Keratinocyte (primary cell): ENCODE measurements around the gene LRRC42. TPM values are rescaled to one million over a fixed set of nuclear protein-coding genes. Genes with fewer than 3 reads are reported as not detected.

ENCODE experiments used
- DNase-seq: peaks from one replicate; pipeline ENCODE4 v3.0.0-alpha.2; 2011; ENCODE audit warnings: low read depth, missing footprints, low spot score
- FAIRE-seq: peaks from 2 replicates; lab custom pipeline; 2011; peaks lifted over from hg19 to GRCh38; lab: Jason Lieb, UNC
- H2AFZ ChIP-seq: 2 replicates; pipeline ENCODE4 v1.6.0; 2012; ENCODE audit warnings: low read length, control low read depth, inconsistent platforms; ENCODE audit not compliant: control insufficient read depth
- H3K27ac ChIP-seq: 2 replicates; pipeline ENCODE4 v1.5.1; 2011; ENCODE audit warnings: low read length; ENCODE audit not compliant: control insufficient read depth, insufficient read depth
- H3K27me3 ChIP-seq: 3 replicates; pipeline ENCODE4 v1.6.0; 2011; ENCODE audit warnings: low read length; ENCODE audit not compliant: control insufficient read depth, insufficient read depth; ENCODE audit errors: extremely low read depth
- H3K36me3 ChIP-seq, 2 experiments: 2 replicates in 1 of 2; 3 replicates in 1 of 2; pipeline ENCODE4 v1.5.1; 2011; ENCODE audit warnings: low read length in 2 of 2, mild to moderate bottlenecking in 1 of 2; ENCODE audit not compliant: control insufficient read depth in 2 of 2, insufficient read depth in 2 of 2; ENCODE audit errors: extremely low read depth in 1 of 2
- H3K4me1 ChIP-seq: 3 replicates; pipeline ENCODE4 v1.5.1; 2011; ENCODE audit warnings: low read length; ENCODE audit not compliant: control insufficient read depth, insufficient read depth; ENCODE audit errors: extremely low read depth
- H3K4me2 ChIP-seq: 3 replicates; pipeline ENCODE4 v1.6.0; 2011; ENCODE audit warnings: low read depth, low read length; ENCODE audit not compliant: control insufficient read depth, insufficient read depth; ENCODE audit errors: extremely low read depth
- H3K4me3 ChIP-seq, 3 experiments: fragments of 200-600 bp in 1 of 3; sonication (generic) in 1 of 3; 2 replicates in 2 of 3; 3 replicates in 1 of 3; pipeline ENCODE4 v1.5.1; 2011 to 2016; ENCODE audit warnings: low read length in 3 of 3, mild to moderate bottlenecking in 3 of 3, control low read depth in 2 of 3, inconsistent platforms in 1 of 3, low read depth in 1 of 3, mixed read lengths in 1 of 3, mixed run types in 1 of 3, moderate library complexity in 1 of 3; ENCODE audit not compliant: control insufficient read depth in 2 of 3, insufficient read depth in 2 of 3; ENCODE audit errors: extremely low read depth in 1 of 3
- H3K79me2 ChIP-seq: 2 replicates; pipeline ENCODE4 v1.6.0; 2012; ENCODE audit warnings: low read length; ENCODE audit not compliant: control insufficient read depth, insufficient read depth
- H3K9ac ChIP-seq: 3 replicates; pipeline ENCODE4 v1.6.0; 2011; ENCODE audit warnings: low read length; ENCODE audit not compliant: control insufficient read depth, insufficient read depth; ENCODE audit errors: extremely low read depth
- H3K9me1 ChIP-seq: 3 replicates; pipeline ENCODE4 v1.6.0; 2011; ENCODE audit warnings: low read length; ENCODE audit not compliant: control insufficient read depth, insufficient read depth; ENCODE audit errors: extremely low read depth
- H3K9me3 ChIP-seq: 2 replicates; pipeline ENCODE4 v1.5.1; 2012; ENCODE audit warnings: low read depth, low read length; ENCODE audit not compliant: control insufficient read depth
- H4K20me1 ChIP-seq: 3 replicates; pipeline ENCODE4 v1.6.0; 2011; ENCODE audit warnings: low read length; ENCODE audit not compliant: control insufficient read depth, insufficient read depth; ENCODE audit errors: extremely low read depth
- EZH2 ChIP-seq: IDR thresholded peaks from one replicate; pipeline ENCODE4 v1.6.1; 2012; ENCODE audit warnings: inconsistent platforms, mild to moderate bottlenecking, low read length, moderate library complexity
- dilution Hi-C: fragments of 300-500 bp; cut with MboI; formaldehyde crosslinking; loops from one replicate; pipeline ENCODE4 v1.7.0; 2020; ENCODE audit warnings: low sequenced_read_pairs; ENCODE audit not compliant: extremely low pct_ligation_motif_present
- polyA plus RNA-seq, 5 experiments: library from polyadenylated mRNA; depleted of rRNA in 3 of 5; stranded (reverse) in 3 of 5; stranded (forward) in 1 of 5; unstranded in 1 of 5; fragments of >200 nt; gene quantifications; 1 replicate in 1 of 5; 2 replicates in 3 of 5; 3 replicates in 1 of 5; pipeline versions ENCODE4 v1.2.1 to v1.2.3, GENCODE V29; 2011 to 2012; ENCODE audit warnings: missing spikeins in 2 of 5, low read depth in 1 of 5, low replicate concordance in 1 of 5
- TF ChIP-seq, protein P1 (sequence below), 3 experiments: IDR thresholded peaks in 1 of 3; conservative IDR thresholded peaks in 1 of 3; optimal IDR thresholded peaks in 1 of 3; 2 replicates in 2 of 3; 3 replicates in 1 of 3; pipeline versions ENCODE3 to v1.5.1; 2011; ENCODE audit warnings: low read length in 3 of 3, mild to moderate bottlenecking in 3 of 3, moderate library complexity in 2 of 3, control low read depth in 1 of 3, inconsistent platforms in 1 of 3; ENCODE audit not compliant: insufficient read depth in 2 of 3; ENCODE audit errors: extremely low read depth in 1 of 3

The LRRC42 gene
- polyA plus RNA-seq, 1 donor (not counting 4 experiments of a cell fraction or from before 2014, with no cell fraction given): 61.8 TPM

DNA sequence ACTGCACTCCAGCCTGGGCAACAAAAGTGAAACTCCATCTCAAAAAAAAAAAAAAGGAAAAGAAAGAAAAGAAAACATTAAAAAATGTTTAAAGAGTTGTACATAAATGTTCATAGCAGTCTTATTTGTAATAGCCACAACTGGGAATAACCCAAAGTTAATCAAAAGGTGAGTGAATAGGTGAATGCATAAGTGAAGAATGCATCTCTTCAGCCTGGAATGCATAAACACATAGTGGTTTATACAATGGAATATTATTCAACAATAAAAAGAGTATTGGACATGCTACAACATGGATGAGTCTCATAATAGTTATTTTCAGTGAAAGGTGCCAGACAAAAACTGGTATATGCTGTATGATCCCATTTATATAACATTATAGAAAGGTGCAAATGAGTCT is 53.8 kb downstream of the LRRC42 start:
- Histone ChIP-seq H3K36me3 (no peaks in the 10 kb centered on the region), H3K79me2 (no peaks in the 10 kb centered on the region), H3K9ac (no peak overlapping the region), H3K4me2 (peak overlapping the region; percentile 37), H3K27ac (no peak overlapping the region), H3K27me3 (no peaks in the 10 kb centered on the region), H4K20me1 (no peaks in the 10 kb centered on the region), H3K4me3 (no peak overlapping the region), H3K9me1 (no peaks in the 10 kb centered on the region), H3K4me1 (peaks cover 9% of the 10 kb centered on the region), H3K9me3 (no peaks in the 10 kb centered on the region), H2AFZ (no peak overlapping the region)
- dilution Hi-C loops: no loop called here
- DNase-seq (no peak), FAIRE-seq (no peak)
- no peak for TF ChIP-seq EZH2
- TF ChIP-seq, protein P1, sequence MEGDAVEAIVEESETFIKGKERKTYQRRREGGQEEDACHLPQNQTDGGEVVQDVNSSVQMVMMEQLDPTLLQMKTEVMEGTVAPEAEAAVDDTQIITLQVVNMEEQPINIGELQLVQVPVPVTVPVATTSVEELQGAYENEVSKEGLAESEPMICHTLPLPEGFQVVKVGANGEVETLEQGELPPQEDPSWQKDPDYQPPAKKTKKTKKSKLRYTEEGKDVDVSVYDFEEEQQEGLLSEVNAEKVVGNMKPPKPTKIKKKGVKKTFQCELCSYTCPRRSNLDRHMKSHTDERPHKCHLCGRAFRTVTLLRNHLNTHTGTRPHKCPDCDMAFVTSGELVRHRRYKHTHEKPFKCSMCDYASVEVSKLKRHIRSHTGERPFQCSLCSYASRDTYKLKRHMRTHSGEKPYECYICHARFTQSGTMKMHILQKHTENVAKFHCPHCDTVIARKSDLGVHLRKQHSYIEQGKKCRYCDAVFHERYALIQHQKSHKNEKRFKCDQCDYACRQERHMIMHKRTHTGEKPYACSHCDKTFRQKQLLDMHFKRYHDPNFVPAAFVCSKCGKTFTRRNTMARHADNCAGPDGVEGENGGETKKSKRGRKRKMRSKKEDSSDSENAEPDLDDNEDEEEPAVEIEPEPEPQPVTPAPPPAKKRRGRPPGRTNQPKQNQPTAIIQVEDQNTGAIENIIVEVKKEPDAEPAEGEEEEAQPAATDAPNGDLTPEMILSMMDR (optimal IDR thresholded peaks at IDR 0.05 in 1 of 3, IDR thresholded peaks at IDR 0.05 in 1 of 3, conservative IDR thresholded peaks at IDR 0.05 in 1 of 3; ENCODE audit: extremely low read depth in 1 of 3, insufficient read depth in 2 of 3, low read length in 3 of 3): no peak

DNA sequence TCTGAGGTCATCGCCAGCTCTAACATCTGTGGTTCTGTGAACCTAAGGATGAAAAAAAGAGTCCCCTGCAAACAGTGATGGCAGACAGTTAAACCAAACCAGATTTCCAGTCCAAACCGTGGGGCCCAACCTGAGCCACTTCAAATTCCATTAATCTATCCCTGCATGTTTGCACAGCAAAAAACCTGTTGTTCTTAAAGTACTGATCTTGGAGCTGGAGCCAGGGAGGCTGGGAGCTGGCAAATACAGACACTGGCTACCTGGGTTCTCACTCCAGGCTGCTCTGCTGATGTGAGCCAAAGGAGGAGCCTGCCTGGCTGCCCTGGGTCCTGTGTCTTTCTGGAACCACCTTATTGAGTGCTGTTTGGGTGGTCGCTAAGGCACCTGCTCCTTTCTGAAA is 55.4 kb downstream of the LRRC42 start:
- H3K27ac ChIP-seq: no peak overlapping the region
- H3K4me3 ChIP-seq: no peak overlapping the region
- no peak for FAIRE-seq
- no peaks in the 10 kb centered on the region for H3K36me3 ChIP-seq
- peaks cover 9% of the 10 kb centered on the region for H3K4me1 ChIP-seq
- H4K20me1 ChIP-seq: no peaks in the 10 kb centered on the region
- no peaks in the 10 kb centered on the region for H3K9me1 ChIP-seq
- dilution Hi-C loops: no loop called here
- H3K27me3 ChIP-seq: no peaks in the 10 kb centered on the region
- no peaks in the 10 kb centered on the region for H3K9me3 ChIP-seq
- H3K4me2 ChIP-seq: no peak overlapping the region
- no peak overlapping the region for H3K9ac ChIP-seq
- H2AFZ ChIP-seq: no peak overlapping the region
- no peaks in the 10 kb centered on the region for H3K79me2 ChIP-seq
- TF ChIP-seq, protein P1 (optimal IDR thresholded peaks at IDR 0.05 in 1 of 3, IDR thresholded peaks at IDR 0.05 in 1 of 3, conservative IDR thresholded peaks at IDR 0.05 in 1 of 3; ENCODE audit: extremely low read depth in 1 of 3, insufficient read depth in 2 of 3, low read length in 3 of 3): no peak
- no peak for TF ChIP-seq EZH2
- no peak for DNase-seq
